ENCODE data around the gene RFX3. TPM values are rescaled to one million over a fixed set of nuclear protein-coding genes. Genes with fewer than 3 reads are reported as not detected.
A peak's percentile ranks its signal among the peaks of the same experiment; 100 is the strongest.

Gene RFX3
- total and polyA plus RNA-seq, 2 of the 13 experiments (the other 11 are each of a cell fraction or from before 2014, with no cell fraction given): 2.7 to 5.3 TPM

DNA sequence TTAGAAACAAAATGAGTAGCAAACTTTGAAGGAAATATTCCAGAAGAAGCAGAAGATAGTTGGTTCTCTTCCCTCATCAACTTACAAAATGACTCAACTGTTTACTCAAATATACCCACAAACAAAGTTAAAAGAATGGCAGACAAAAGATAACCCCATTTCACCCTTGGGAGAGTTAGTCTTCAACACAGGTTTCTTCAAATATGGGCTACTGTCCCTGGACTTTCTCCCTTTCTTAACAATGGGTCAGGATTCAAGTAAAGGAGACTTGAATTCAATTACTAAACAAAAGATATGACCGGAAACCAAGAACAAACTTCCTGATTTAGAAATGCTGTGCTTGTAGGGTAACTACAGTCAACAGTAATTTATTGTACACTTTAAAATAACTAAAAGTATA is 14.2 kb downstream of the RFX3 start (continued):
- TF ChIP-seq, protein P1, sequence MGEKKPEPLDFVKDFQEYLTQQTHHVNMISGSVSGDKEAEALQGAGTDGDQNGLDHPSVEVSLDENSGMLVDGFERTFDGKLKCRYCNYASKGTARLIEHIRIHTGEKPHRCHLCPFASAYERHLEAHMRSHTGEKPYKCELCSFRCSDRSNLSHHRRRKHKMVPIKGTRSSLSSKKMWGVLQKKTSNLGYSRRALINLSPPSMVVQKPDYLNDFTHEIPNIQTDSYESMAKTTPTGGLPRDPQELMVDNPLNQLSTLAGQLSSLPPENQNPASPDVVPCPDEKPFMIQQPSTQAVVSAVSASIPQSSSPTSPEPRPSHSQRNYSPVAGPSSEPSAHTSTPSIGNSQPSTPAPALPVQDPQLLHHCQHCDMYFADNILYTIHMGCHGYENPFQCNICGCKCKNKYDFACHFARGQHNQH (CRISPR knock-in tag; IDR thresholded peaks at IDR 0.05): no peak
- no peak for TF ChIP-seq ZNF558 (CRISPR knock-in tag; IDR thresholded peaks at IDR 0.05; ENCODE audit: borderline replicate concordance)
- TF ChIP-seq, protein P2, sequence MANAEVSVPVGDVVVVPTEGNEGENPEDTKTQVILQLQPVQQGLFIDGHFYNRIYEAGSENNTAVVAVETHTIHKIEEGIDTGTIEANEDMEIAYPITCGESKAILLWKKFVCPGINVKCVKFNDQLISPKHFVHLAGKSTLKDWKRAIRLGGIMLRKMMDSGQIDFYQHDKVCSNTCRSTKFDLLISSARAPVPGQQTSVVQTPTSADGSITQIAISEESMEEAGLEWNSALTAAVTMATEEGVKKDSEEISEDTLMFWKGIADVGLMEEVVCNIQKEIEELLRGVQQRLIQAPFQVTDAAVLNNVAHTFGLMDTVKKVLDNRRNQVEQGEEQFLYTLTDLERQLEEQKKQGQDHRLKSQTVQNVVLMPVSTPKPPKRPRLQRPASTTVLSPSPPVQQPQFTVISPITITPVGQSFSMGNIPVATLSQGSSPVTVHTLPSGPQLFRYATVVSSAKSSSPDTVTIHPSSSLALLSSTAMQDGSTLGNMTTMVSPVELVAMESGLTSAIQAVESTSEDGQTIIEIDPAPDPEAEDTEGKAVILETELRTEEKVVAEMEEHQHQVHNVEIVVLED (CRISPR knock-in tag; IDR thresholded peaks at IDR 0.05; ENCODE audit: borderline replicate concordance): no peak
- TF ChIP-seq ZNF746 (CRISPR knock-in tag; IDR thresholded peaks at IDR 0.05): no peak
- TF ChIP-seq, protein P3, sequence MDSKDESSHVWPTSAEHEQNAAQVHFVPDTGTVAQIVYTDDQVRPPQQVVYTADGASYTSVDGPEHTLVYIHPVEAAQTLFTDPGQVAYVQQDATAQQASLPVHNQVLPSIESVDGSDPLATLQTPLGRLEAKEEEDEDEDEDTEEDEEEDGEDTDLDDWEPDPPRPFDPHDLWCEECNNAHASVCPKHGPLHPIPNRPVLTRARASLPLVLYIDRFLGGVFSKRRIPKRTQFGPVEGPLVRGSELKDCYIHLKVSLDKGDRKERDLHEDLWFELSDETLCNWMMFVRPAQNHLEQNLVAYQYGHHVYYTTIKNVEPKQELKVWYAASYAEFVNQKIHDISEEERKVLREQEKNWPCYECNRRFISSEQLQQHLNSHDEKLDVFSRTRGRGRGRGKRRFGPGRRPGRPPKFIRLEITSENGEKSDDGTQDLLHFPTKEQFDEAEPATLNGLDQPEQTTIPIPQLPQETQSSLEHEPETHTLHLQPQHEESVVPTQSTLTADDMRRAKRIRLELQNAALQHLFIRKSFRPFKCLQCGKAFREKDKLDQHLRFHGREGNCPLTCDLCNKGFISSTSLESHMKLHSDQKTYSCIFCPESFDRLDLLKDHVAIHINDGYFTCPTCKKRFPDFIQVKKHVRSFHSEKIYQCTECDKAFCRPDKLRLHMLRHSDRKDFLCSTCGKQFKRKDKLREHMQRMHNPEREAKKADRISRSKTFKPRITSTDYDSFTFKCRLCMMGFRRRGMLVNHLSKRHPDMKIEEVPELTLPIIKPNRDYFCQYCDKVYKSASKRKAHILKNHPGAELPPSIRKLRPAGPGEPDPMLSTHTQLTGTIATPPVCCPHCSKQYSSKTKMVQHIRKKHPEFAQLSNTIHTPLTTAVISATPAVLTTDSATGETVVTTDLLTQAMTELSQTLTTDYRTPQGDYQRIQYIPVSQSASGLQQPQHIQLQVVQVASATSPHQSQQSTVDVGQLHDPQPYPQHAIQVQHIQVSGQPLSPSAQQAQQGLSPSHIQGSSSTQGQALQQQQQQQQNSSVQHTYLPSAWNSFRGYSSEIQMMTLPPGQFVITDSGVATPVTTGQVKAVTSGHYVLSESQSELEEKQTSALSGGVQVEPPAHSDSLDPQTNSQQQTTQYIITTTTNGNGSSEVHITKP (CRISPR knock-in tag; IDR thresholded peaks at IDR 0.05; ENCODE audit: low read depth): no peak
- TF ChIP-seq GPN1 (CRISPR knock-in tag; IDR thresholded peaks at IDR 0.05; ENCODE audit: borderline replicate concordance): no peak
- TF ChIP-seq, protein P4, sequence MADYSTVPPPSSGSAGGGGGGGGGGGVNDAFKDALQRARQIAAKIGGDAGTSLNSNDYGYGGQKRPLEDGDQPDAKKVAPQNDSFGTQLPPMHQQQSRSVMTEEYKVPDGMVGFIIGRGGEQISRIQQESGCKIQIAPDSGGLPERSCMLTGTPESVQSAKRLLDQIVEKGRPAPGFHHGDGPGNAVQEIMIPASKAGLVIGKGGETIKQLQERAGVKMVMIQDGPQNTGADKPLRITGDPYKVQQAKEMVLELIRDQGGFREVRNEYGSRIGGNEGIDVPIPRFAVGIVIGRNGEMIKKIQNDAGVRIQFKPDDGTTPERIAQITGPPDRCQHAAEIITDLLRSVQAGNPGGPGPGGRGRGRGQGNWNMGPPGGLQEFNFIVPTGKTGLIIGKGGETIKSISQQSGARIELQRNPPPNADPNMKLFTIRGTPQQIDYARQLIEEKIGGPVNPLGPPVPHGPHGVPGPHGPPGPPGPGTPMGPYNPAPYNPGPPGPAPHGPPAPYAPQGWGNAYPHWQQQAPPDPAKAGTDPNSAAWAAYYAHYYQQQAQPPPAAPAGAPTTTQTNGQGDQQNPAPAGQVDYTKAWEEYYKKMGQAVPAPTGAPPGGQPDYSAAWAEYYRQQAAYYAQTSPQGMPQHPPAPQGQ (CRISPR knock-in tag; IDR thresholded peaks at IDR 0.05; ENCODE audit: borderline replicate concordance): no peak
- TF ChIP-seq ZNF776 (CRISPR knock-in tag; IDR thresholded peaks at IDR 0.05): no peak
- no peak for TF ChIP-seq ZNF703 (CRISPR knock-in tag; IDR thresholded peaks at IDR 0.05; ENCODE audit: borderline replicate concordance)
- TF ChIP-seq, protein P5, sequence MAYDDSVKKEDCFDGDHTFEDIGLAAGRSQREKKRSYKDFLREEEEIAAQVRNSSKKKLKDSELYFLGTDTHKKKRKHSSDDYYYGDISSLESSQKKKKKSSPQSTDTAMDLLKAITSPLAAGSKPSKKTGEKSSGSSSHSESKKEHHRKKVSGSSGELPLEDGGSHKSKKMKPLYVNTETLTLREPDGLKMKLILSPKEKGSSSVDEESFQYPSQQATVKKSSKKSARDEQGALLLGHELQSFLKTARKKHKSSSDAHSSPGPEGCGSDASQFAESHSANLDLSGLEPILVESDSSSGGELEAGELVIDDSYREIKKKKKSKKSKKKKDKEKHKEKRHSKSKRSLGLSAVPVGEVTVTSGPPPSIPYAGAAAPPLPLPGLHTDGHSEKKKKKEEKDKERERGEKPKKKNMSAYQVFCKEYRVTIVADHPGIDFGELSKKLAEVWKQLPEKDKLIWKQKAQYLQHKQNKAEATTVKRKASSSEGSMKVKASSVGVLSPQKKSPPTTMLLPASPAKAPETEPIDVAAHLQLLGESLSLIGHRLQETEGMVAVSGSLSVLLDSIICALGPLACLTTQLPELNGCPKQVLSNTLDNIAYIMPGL (CRISPR knock-in tag; IDR thresholded peaks at IDR 0.05; ENCODE audit: borderline replicate concordance in 1 of 2, low read depth in 1 of 2): no peak
- TF ChIP-seq SOX5 (CRISPR knock-in tag; IDR thresholded peaks at IDR 0.05; ENCODE audit: borderline replicate concordance): peak; percentile 39; the same call in 1 of the 2 replicates
- TF ChIP-seq, protein P6, sequence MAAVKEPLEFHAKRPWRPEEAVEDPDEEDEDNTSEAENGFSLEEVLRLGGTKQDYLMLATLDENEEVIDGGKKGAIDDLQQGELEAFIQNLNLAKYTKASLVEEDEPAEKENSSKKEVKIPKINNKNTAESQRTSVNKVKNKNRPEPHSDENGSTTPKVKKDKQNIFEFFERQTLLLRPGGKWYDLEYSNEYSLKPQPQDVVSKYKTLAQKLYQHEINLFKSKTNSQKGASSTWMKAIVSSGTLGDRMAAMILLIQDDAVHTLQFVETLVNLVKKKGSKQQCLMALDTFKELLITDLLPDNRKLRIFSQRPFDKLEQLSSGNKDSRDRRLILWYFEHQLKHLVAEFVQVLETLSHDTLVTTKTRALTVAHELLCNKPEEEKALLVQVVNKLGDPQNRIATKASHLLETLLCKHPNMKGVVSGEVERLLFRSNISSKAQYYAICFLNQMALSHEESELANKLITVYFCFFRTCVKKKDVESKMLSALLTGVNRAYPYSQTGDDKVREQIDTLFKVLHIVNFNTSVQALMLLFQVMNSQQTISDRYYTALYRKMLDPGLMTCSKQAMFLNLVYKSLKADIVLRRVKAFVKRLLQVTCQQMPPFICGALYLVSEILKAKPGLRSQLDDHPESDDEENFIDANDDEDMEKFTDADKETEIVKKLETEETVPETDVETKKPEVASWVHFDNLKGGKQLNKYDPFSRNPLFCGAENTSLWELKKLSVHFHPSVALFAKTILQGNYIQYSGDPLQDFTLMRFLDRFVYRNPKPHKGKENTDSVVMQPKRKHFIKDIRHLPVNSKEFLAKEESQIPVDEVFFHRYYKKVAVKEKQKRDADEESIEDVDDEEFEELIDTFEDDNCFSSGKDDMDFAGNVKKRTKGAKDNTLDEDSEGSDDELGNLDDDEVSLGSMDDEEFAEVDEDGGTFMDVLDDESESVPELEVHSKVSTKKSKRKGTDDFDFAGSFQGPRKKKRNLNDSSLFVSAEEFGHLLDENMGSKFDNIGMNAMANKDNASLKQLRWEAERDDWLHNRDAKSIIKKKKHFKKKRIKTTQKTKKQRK (IDR thresholded peaks at IDR 0.05; ENCODE audit: low read length): no peak
- TF ChIP-seq, protein P7, sequence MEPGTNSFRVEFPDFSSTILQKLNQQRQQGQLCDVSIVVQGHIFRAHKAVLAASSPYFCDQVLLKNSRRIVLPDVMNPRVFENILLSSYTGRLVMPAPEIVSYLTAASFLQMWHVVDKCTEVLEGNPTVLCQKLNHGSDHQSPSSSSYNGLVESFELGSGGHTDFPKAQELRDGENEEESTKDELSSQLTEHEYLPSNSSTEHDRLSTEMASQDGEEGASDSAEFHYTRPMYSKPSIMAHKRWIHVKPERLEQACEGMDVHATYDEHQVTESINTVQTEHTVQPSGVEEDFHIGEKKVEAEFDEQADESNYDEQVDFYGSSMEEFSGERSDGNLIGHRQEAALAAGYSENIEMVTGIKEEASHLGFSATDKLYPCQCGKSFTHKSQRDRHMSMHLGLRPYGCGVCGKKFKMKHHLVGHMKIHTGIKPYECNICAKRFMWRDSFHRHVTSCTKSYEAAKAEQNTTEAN (CRISPR knock-in tag; conservative IDR thresholded peaks at IDR 0.05): no peak

All from HepG2 (cell line).